Measurements from ENCODE around the gene MKNK1. TPM values are rescaled to one million over a fixed set of nuclear protein-coding genes. Genes with fewer than 3 reads are reported as not detected.

MKNK1 gene
- total and polyA plus RNA-seq, 2 of the 8 experiments (the other 6 are each of a cell fraction or from before 2014, with no cell fraction given): 13.9 to 21.5 TPM

- Histone ChIP-seq H3K27me3 (replicated peaks in 1 of 4; ENCODE audit: control insufficient read depth in 3 of 4, extremely low read depth in 1 of 4, insufficient read depth in 3 of 4, low read length in 3 of 4) (no peaks in the 10 kb centered on the region), H3K4me1 (replicated peaks in 1 of 4; ENCODE audit: control insufficient read depth in 3 of 4, insufficient read depth in 4 of 4, low read length in 3 of 4) (no peaks in the 10 kb centered on the region), H3K9ac (replicated peaks in 1 of 4; ENCODE audit: extremely low read depth in 1 of 4, low read depth in 3 of 4, low read length in 3 of 4) (no peak overlapping the region), H3K4ac (replicated peaks; ENCODE audit: insufficient read length, low read depth, low read length) (no peak overlapping the region), H4K91ac (replicated peaks; ENCODE audit: insufficient read length, low read length) (no peak overlapping the region), H3K56ac (replicated peaks; ENCODE audit: insufficient read length, low read depth, low read length) (no peak overlapping the region), H3K79me2 (ENCODE audit: control insufficient read depth in 1 of 2, insufficient read depth in 2 of 2, low read length in 2 of 2) (no peaks in the 10 kb centered on the region), H3K36me3 (ENCODE audit: control insufficient read depth in 2 of 4, insufficient read depth in 4 of 4, low read length in 3 of 4) (no peaks in the 10 kb centered on the region; a peak in 2 of 8 replicates), H3K27ac (ENCODE audit: low read depth, low read length) (no peak overlapping the region), H2BK20ac (ENCODE audit: low read length) (no peak overlapping the region), H2BK120ac (replicated peaks; ENCODE audit: low read depth, low read length) (no peak overlapping the region), H3K23ac (ENCODE audit: insufficient read length) (no peak overlapping the region), H2BK15ac (ENCODE audit: low read length) (no peak overlapping the region), H3K4me3 (ENCODE audit: extremely low read depth in 1 of 4, insufficient read depth in 2 of 4, low read depth in 3 of 4, low read length in 4 of 4) (no peak overlapping the region), H3K14ac (ENCODE audit: insufficient read length) (no peak overlapping the region), H4K20me1 (replicated peaks in 1 of 2; ENCODE audit: control insufficient read depth in 1 of 2, insufficient read depth in 2 of 2, low read length in 2 of 2) (no peaks in the 10 kb centered on the region), H2AFZ (ENCODE audit: low read length) (no peak overlapping the region), H2BK5ac (ENCODE audit: low read depth, low read length) (no peak overlapping the region), H3K9me3 (ENCODE audit: insufficient read depth in 2 of 2, low read depth in 1 of 2, low read length in 1 of 2) (no peaks in the 10 kb centered on the region), H2AK5ac (ENCODE audit: low read depth, low read length) (no peak overlapping the region), H4K5ac (ENCODE audit: insufficient read length, low read depth, low read length) (no peak overlapping the region), H3K18ac (ENCODE audit: extremely low read depth, low read length) (no peak overlapping the region), H2BK12ac (ENCODE audit: low read depth, low read length) (no peak overlapping the region), H3K4me2 (ENCODE audit: insufficient read depth in 1 of 2, low read depth in 2 of 2, low read length in 2 of 2) (no peak overlapping the region), H3K79me1 (ENCODE audit: low read depth, low read length) (no peaks in the 10 kb centered on the region; the same call in 1 of the 2 replicates), H3K23me2 (ENCODE audit: low read depth, low read length) (no peaks in the 10 kb centered on the region; the same call in 1 of the 2 replicates), H4K8ac (ENCODE audit: extremely low read depth, insufficient read depth, low read length) (no peak overlapping the region)
- 86% methylated on average over 3 of the region's 3 CpGs; no CpG with 5 or more reads in 1 of the 2 experiments for WGBS, 2 experiments (ENCODE audit: extremely low coverage in 1 of 2, insufficient coverage in 1 of 2, insufficient read length in 1 of 2, insufficient replicate concordance in 2 of 2, low coverage in 1 of 2, low lambda C conversion rate in 2 of 2, missing lambda C conversion rate in 1 of 2)
- ChIA-PET POLR2A (ENCODE audit: partially characterized antibody) (interaction anchor here (2.6 kb wide), 1 partner anchor 10 kb away, joined by 7 read pairs; the partner anchor contains the start of gene MKNK1), CTCF (ENCODE audit: partially characterized antibody) (interaction anchor here (1.2 to 1.8 kb wide), 2 partner anchors 11 to 47 kb away, joined by 3 to 4 read pairs; no protein-coding TSS in a partner anchor)
- no peak for DNase-seq (ENCODE audit: low read depth in 1 of 2, low spot score in 2 of 2)
- FAIRE-seq: no peak
- no peak for TF ChIP-seq SAP30 (IDR thresholded peaks at IDR 0.05; ENCODE audit: insufficient read depth, insufficient replicate concordance, low read length)
- TF ChIP-seq CHD1 (IDR thresholded peaks at IDR 0.05; ENCODE audit: low read depth, low read length): no peak
- TF ChIP-seq POLR2AphosphoS5 (IDR thresholded peaks at IDR 0.05; ENCODE audit: low read depth, low read length): no peak
- no peak for TF ChIP-seq POLR2A (IDR thresholded peaks at IDR 0.05; ENCODE audit: control extremely low read depth in 1 of 2, low read depth in 2 of 2, low read length in 2 of 2)
- TF ChIP-seq CTBP2 (IDR thresholded peaks at IDR 0.05; ENCODE audit: borderline replicate concordance, insufficient read depth, insufficient read length, low read length): no peak
- TF ChIP-seq, protein P1, sequence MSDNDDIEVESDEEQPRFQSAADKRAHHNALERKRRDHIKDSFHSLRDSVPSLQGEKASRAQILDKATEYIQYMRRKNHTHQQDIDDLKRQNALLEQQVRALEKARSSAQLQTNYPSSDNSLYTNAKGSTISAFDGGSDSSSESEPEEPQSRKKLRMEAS (IDR thresholded peaks at IDR 0.05): no peak
- TF ChIP-seq ASH2L (IDR thresholded peaks at IDR 0.05; ENCODE audit: low read length): no peak
- no peak for TF ChIP-seq NANOG (IDR thresholded peaks at IDR 0.05; ENCODE audit: insufficient read depth, low read depth, low read length, poor library complexity, severe bottlenecking)
- no peak for TF ChIP-seq CBX8 (IDR thresholded peaks at IDR 0.05; ENCODE audit: borderline replicate concordance, low read depth, low read length)
- TF ChIP-seq TEAD4 (IDR thresholded peaks at IDR 0.05; ENCODE audit: low read depth, low read length): no peak
- TF ChIP-seq PHF8 (conservative IDR thresholded peaks at IDR 0.05; ENCODE audit: low read depth, low read length): no peak
- TF ChIP-seq EGR1 (IDR thresholded peaks at IDR 0.05; ENCODE audit: borderline replicate concordance, low read depth, low read length): no peak
- TF ChIP-seq TAF1 (IDR thresholded peaks at IDR 0.05; ENCODE audit: low read depth, low read length): no peak
- TF ChIP-seq SIRT6 (IDR thresholded peaks at IDR 0.05; ENCODE audit: low read length): no peak
- TF ChIP-seq TAF7 (optimal IDR thresholded peaks at IDR 0.05; ENCODE audit: borderline replicate concordance, low read depth, low read length): no peak
Observed at GRCh38 chr1:46595127-46595526, 8.9 kb downstream of the MKNK1 start.

Measured in H1 (cell line).